ENCODE measurements around the gene LSM14A.
"Not testable (repeated sequence)": the region's sequence is repeated elsewhere in the genome, so short reads cannot be mapped to it uniquely, and the experiment has no call there.

The LSM14A gene

DNA sequence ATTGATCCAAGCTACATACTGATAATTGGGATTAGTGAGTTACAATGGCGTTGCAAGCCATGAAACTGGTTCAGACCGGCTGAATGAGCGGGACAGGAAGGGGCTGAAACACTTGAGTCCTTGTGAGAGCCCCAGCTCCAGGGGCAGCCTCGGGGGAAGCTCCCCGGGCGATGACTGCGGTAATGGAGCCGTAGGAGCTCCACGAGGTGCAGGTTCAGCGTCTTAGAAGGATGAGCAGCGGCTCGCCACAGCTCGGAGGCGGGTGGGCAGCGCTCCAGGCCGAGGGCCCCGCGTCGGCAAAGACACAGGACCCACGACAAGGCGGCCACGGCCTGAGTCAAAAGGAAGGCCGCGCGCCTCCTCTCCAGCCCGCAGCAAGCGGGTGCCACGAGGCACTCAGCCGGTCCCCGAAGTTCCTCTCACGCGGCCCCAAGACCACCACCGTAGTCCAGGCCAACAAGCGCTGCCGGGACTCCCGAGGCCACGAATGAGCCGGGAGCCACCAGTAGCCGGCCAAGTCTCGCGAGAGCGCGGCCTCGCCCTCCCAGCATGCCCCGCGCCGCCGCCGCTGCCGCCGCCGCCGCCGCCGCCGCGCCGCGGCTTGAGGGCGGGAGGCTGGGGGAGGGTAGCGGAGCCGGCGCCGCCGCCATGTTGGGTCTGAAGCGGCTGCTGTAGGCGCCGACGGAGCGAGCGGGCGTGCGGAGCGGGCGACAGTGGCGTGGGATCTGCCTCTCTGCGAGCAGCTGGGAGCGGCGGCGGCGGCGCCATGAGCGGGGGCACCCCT is at the start of gene LSM14A:
Gene LSM14A, plus strand, starts transcription at position 628 of the 784 bp plus-strand sequence. Its CDS starts 139 bp downstream, at position 767.
- peak; percentile 92 for DNase-seq

DNA sequence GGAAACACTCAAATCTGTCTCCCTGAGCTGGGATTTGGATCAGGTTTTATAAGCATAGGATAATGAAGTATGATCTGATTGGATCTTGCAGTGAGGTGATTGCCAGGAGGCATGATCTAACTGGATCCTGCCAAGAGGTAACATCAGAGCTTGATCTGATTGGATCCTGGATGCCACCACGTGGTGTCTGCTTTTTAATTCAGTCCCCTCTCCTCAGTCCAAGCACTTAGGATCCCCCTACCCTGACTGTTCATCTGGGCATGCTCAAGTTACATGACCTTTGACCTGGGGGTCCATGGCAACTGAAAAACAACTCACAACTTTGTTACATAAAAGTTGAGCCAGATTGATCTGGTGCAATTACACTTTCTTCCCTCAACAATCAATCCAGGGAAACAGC is 47.5 kb upstream of the LSM14A start:
- no peak for DNase-seq

DNA sequence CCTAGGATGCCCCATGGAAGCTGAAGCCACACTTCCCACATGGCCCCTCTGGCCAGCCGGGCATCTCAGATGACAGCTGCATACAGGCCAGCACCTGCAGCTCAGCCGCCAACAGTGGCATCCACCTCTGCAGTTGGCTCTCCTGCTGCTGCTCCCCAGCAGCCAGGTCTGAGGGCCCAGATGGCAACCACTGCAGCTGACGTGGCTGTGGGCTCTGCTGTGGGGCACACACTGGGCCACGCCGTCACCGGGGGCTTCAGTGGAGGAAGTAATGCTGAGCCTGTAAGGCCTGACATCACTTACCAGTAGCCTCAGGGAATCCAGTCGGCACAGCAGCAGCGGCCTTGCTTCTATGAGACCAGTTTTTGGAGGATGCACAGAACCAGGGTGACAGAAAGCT is 45.3 kb upstream of the LSM14A start:
- DNase-seq: no peak

DNA sequence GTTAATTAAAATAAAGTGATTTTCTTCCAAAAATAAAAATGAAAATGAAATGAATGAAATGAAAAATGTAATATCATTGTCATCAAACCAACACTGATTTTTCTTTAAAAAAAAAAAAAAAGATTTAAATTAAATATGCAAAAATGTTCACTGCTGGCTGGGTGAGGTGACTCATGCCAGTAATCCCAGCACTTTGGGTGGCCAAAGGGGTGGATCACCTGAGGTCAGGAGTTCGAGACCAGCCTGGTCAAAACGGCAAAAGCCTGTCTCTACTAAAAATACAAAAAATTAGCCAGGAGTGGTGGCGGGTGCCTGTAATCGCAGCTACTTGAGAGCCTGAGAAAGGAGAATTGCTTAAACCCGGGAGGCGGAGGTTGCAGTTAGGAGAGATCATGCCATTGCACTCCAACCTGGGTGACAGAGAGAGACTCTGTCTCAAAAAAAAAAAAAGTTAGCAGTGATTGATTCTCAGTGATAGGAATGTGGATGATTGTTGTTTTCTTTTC is 44.6 kb upstream of the LSM14A start:
- no peak for DNase-seq

GRCh38 chr19:34128558-34129250 is 43.6 kb upstream of the LSM14A start:
- DNase-seq: no peak

- DNase-seq: no peak
Measured at GRCh38 chr19:34131100-34131499, 41.2 kb upstream of the LSM14A start.

- DNase-seq: not testable (repeated sequence)
Measured at GRCh38 chr19:34132145-34132544, 40.2 kb upstream of the LSM14A start.

- DNase-seq: not testable (repeated sequence)
Measured at GRCh38 chr19:34132706-34133105, 39.6 kb upstream of the LSM14A start.

GRCh38 chr19:34134190-34135053 is 37.9 kb upstream of the LSM14A start:
- peak; percentile 88 for DNase-seq

GRCh38 chr19:34135054-34135800 is 37.1 kb upstream of the LSM14A start:
- no peak for DNase-seq

- DNase-seq: no peak
Measured at GRCh38 chr19:34135821-34136611, 36.3 kb upstream of the LSM14A start.

GRCh38 chr19:34141025-34141424 is 31.3 kb upstream of the LSM14A start:
- no peak for DNase-seq

DNA sequence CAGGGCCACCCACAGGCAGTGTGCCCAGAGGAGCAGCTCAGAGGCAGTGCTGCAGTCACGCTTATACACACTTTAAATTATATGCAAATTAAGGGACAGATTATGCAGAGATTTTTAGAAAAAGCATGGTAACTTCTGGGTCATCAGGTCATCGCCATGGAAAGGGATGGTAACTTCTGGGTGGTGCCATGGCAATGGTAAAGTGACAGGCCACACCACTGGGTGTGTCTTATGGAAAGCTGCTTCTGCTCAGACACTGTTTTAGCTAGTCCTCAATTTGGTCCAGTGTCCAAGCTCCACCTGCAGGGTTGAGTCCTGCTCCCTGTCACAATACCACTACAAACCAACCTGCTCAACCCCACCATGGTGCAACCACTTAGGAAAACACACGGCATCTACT is 29.9 kb upstream of the LSM14A start:
- DNase-seq: no peak

DNA sequence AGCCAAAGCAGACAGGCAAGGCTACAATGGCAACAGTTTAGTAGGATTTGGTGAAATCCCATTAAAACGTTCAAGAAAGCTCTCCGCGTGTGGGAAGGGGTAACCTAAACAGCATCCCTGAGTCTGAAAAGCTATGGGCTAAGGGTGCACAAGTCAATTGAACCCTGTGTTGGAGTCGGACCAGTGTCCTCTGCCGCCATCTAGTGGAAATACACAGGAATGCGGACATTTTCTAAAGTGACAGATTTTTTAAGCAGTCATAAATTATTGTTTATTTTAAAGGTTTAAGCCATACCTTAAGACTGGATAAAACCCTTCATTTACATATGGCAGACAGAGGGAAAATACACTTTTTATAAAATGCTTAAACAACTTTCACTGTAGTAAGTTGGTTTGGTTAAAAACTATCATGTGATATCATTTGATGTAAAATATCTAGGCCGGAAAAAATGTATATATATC is 26.5 kb upstream of the LSM14A start:
- DNase-seq: peak; percentile 37

DNA sequence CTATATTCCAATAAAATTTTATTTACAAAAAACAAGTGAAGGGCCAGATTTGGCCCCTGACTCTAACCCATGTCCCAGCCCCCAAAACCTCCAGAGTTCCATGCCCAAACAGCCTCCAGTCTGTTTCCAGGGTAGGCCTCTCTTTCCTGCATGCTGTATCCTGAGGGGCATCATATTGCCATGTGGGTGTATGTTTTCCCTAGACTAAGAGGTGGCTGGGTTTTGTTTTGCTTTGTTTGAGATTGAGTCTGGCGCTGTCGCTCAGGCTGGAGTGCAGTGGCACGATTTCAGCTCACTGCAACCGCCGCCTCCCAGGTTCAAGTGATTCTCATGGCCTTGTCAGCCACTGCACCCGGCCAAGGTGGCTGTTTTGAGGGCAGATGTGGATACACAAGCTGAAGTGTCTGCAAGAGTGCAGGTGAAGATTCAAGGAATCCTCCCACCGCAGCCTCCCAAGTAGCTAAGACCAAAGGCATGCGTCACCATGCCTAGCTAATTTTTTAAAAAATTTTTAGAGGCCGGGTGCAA is 23.6 kb upstream of the LSM14A start:
- no peak for DNase-seq

DNA sequence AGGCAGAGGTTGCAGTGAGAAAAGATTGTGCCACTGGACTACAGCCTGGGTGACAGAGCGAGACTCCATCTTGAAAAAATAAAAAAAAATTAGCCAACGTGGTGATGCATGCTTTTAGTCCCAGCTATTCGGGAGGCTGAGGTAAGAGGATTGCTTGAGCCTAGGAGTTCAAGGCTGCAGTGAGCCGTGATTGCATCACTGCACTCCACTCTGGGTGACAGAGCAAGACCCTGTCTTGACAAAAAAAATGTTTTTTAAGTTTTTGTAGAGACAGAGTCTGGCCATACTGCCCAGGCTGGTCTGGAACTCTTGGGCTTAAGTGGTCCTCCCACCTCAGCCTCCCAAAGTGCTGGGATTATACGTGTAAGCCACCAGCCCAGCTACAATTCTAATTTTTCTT is 22.4 kb upstream of the LSM14A start:
- no peak for DNase-seq

- DNase-seq: no peak
Measured at GRCh38 chr19:34150558-34150957, 21.7 kb upstream of the LSM14A start.

GRCh38 chr19:34151439-34151838 is 20.9 kb upstream of the LSM14A start:
- no peak for DNase-seq

DNA sequence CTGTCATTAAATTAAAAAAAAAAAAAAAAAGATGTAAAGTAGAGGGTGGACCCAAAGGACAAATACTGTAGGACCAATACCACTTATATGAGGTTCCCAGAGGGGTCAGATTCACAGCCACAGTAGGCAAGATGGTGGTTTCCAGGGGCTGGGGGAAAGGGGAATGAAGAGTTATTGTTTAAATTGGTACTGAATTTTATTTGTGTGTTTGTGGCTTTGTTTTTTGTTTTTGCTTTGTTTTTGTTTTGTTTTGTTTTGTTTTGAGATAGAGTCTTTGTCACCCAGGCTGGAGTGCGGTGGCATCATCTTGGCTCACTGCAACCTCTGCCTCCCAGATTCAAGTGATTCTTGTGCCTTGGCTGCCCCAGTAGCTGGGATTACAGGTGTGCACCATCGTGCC is 17.9 kb upstream of the LSM14A start:
- no peak for DNase-seq

DNA sequence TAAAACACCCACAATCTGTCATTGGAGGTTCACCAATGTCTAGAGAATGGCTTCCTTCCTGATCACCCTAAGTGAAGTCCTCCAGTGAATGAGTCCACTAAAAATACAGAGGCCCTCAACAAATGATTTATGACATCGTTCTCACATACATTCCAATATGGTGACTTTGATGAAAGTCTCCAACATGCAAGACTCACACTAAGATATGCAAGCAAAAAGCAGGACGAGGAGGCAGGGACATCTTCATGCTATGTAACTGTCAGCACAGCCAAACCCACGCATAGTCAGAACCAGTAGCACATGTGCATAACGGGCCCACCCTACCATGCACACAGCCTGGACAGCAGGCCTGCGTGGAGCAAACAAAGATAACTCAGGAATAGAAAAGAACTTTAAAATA is 16.6 kb upstream of the LSM14A start:
- DNase-seq: no peak

- DNase-seq: not testable (repeated sequence)
Measured at GRCh38 chr19:34158966-34159365, 13.3 kb upstream of the LSM14A start.
